GM03348 (cell line): ENCODE data around the gene ZNF19.
"Not testable (repeated sequence)": the region's sequence is repeated elsewhere in the genome, so short reads cannot be mapped to it uniquely, and the experiment has no call there.

Source experiments
- DNase-seq: peaks from one replicate; pipeline ENCODE4 v3.0.0; 2012; ENCODE audit warnings: low spot score

ZNF19 gene

DNA sequence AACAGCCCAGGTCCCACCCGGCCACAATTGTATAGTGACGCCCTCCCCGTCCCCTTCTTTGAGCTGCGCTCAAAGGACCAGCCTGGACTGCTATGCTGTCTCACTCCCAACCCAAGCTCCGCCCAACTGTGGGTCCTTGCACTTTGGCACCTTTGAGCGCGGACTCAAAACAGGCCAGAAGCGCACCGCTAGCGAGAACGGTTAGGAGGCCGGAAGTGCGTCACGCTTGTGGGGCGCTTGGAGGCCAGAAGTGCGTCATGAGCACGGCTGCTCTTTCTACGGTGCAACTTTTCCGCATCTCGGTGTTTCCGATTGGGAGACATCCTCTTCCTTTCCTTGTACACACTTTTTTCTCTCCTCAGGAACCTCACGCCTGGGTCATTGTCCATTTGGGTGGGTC lies at the start of gene ZNF19:
Gene ZNF19 (minus strand): TSS at position 203 of the 400 bp plus-strand sequence. CDS start 7,210 bp downstream, outside the sequence.
- DNase-seq: no peak

- peak; percentile 62 for DNase-seq
Measured at GRCh38 chr16:71537643-71538042, 48.5 kb upstream of the ZNF19 start.

- DNase-seq: no peak
Measured at GRCh38 chr16:71536752-71537499, 47.8 kb upstream of the ZNF19 start.

DNA sequence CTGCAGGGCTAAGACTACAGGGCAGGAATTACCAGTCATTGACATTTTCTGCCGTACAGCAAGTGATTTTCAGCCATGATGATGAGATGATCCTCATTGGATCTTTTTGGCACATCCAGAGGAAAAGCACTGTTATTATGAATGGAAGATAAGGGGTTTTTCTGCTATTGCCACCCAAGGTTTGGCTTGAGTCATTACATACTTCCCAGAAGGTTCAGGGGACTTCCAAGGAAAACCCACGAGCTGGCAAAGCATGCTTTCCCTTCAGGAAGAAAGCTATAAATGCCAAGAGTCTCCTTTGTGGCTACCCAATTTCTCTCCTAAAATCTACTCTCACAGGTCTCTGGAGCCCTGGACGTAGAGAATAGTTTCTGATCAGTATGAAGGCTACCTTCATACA lies 43.2 kb upstream of the ZNF19 start:
- no peak for DNase-seq

- no peak for DNase-seq
Measured at GRCh38 chr16:71528863-71529262, 39.7 kb upstream of the ZNF19 start.

DNA sequence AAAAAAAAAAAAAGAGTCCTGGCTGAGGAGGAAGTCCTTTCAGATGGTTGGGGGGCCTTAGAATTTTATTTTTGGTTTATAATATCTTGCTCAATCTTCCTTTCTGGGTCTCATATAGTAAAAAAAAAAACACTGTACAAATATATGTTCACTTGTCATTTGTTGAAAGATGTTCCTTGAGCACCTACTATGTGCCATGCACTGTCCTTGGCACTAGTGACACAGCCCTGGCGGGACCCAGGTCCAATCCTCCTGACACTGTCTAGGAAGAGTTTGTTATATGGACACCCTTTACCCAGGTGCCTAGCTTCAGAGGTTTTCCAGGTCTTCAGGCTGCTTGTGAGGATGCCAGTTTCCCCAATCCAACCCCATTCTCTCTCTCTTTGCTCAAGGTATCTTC lies 39.1 kb upstream of the ZNF19 start:
- no peak for DNase-seq

DNA sequence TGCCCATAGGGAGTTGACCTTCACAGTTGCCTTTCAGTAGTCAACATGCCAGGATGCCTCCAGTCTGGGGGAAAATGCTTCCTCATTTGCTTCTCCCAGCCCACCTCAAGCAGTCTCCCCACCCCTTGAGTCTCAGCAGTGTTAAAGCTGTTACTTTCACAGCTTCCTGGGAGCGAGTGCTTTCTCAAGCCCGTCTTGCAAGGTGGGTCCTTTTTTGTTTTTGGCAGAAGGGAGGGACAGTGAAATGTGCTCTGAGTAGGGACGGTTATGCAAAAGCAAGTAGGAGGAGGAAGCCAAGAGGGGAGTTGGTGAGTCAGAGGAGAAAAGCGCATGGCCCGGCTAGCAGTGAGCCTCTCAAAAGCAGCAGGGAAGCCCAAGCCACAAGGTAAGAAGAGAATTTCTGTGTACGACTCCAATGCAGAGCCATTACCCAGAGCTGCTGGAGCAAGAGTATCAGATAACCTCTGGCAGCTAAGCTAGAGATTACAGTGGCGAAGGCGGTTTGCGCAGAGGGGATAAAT lies 37.0 kb upstream of the ZNF19 start, which contains the start of gene CHST4:
Gene CHST4 (plus strand): TSS at position 316 of the 521 bp plus-strand sequence. CDS start 10,252 bp downstream, outside the sequence.
- DNase-seq: peak; percentile 80

DNA sequence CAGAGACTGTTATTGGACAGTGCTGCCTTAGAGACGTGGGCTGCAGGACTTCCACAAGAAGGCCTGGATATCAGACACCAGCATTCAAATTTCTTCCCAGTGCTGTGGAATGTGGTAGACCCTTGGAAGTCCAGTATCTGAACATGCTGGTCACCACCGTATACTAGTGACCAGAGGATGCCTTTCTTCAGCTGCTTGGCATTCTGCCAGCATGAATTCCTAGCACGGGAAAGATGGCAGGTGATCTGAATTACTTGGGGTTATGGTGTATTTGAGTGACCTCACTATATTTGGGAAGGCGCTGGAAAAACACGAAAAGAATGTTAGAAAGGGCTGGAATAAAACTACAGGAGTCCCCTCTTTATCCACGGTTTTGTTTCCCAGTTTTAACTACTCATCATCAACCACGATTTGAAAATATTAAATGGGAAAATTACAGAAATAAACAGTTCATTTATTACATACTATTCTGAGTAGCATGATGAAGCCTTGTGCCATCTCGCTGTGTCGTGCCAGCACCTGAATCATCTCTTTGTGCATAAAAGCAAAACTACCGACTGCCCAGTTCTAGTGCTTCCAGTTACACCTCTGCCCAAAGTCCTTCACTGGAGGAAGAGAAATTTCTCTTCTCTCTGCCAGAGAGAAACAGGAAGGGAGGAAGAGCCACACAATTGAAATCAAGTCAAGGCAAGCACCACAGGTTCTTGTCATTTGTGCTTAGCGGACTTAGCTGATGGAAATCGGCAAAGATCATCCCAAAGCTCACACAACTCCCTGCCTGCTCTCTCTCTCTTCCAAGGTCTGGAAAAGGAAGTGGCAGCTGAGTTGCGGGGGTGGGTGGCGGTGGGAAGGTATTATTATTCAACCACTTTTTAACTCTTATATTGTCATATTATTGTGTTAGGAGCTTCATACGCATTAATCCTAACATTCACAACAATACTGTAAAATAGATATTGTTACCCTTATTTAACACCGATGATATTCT lies 35.7 kb upstream of the ZNF19 start:
- no peak for DNase-seq

DNA sequence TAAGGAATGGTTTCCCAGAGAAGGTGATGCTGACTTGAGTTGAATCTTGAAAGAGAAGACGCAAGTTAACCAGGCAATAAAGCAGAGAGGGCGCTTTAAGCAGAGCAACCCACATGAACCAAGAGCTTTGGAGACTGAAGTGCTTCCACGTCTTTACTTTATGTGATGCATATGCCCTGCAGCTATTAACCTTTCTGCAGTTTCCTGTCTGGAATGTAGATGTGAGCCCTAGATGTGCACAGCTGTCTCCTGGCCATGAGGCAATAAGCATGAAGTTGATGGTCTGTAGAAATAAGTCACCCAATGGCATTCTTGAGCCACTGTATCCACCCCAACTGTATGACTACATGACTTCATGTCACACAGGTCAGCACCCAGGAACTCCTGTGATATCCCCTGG lies 31.4 kb upstream of the ZNF19 start:
- DNase-seq: no peak

DNA sequence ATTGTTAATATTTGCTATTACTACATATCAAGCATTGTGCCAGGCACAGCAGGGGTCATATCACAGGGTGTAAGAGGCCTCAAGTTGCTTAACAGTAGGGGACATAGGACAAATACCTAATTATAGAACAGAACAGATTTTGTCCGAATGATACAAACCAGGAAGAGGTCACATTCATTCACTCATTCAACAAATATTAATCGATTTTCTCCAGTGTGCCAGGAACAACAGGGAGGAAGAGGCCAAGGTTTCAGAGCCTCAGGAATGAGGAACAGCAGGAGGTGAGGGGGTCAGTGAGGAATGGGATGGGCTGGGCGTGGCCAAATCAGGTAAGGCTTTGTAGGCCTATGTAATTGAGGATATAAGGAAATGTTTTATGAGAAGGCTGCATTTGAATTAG lies 25.9 kb upstream of the ZNF19 start:
- DNase-seq: no peak

- DNase-seq: no peak
Measured at GRCh38 chr16:71514476-71514875, 25.4 kb upstream of the ZNF19 start.

- DNase-seq: no peak
Measured at GRCh38 chr16:71513302-71513701, 24.2 kb upstream of the ZNF19 start.

- no peak for DNase-seq
Measured at GRCh38 chr16:71507061-71507460, 17.9 kb upstream of the ZNF19 start.

- DNase-seq: no peak
Measured at GRCh38 chr16:71504901-71505300, 15.8 kb upstream of the ZNF19 start.

- DNase-seq: not testable (repeated sequence)
Measured at GRCh38 chr16:71504051-71504450, 14.9 kb upstream of the ZNF19 start.

DNA sequence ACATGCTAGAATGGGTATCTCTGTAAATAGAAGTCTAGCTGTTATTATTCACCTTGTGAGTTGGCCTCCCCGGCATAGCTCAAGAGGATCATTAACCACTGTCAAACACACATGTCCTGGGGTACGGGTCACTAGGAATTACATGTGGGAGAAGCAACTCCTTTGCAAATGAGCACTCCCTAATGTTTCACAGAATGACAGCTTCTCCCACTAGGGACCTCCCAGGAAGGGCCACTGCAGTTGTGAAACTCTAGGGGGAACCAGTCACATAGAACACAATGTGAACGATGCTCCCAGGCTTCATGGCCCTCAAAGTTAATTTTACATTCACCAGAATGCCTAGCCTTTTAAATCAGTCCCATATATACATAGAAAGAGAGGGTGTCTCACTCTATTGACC lies 12.4 kb upstream of the ZNF19 start:
- DNase-seq: no peak

GRCh38 chr16:71500964-71501363 lies 11.8 kb upstream of the ZNF19 start:
- DNase-seq: no peak

DNA sequence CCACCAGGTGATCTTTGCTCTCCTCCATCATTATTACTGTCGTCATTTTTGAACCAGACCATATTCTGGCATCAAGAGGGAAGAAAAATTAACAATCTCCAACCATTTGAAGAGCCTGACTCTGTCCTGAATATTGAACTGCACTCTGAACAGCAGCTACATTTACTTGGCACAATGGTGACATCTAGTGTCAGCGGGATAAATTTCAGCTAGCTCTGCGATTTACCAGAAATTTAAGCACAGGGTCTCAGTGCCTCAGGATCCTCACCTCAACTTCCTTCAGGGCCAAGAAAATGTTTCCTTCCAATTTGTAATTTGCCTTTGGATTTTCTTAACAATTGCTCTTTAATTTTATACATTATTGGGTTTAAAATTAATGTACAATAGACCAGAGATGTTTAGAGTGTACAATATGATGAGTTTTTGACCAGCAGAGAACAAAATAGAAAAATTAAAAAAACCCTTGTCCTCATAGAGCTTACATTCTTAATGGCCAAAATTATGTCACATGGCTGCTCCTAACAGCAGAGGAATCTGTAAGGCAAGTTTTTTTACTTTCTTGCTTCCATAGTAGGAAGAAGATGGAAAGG lies 10.7 kb upstream of the ZNF19 start:
- DNase-seq: peak; percentile 77

GRCh38 chr16:71498031-71498430 lies 8.9 kb upstream of the ZNF19 start:
- DNase-seq: no peak

- DNase-seq: no peak
Measured at GRCh38 chr16:71493213-71493612, 4.1 kb upstream of the ZNF19 start.

GRCh38 chr16:71492786-71493185 lies 3.7 kb upstream of the ZNF19 start:
- no peak for DNase-seq

- DNase-seq: no peak
Measured at GRCh38 chr16:71491054-71491453, 1.9 kb upstream of the ZNF19 start.
